MM.1S (cell line): Measurements from ENCODE around the gene HCN2.

Experiments
- CTCF ChIP-seq: fragments of 300-600 bp; sonication (generic); IDR thresholded peaks from 2 replicates; pipeline ENCODE4 v1.5.1; 2016; ENCODE audit warnings: antibody characterized with exemption, low read length, mixed read lengths
- EZH2 ChIP-seq: fragments of 300-600 bp; sonication (generic); optimal IDR thresholded peaks from 2 replicates; pipeline ENCODE3; 2017; ENCODE audit warnings: low read depth, mild to moderate bottlenecking, antibody characterized with exemption, low read length, mixed read lengths
- EZH2phosphoT487 ChIP-seq: fragments of 300-600 bp; sonication (generic); IDR thresholded peaks from 2 replicates; pipeline ENCODE4 v1.6.1; 2018; ENCODE audit warnings: antibody characterized with exemption, low read length

- no peak for TF ChIP-seq CTCF
- no peak for TF ChIP-seq EZH2
- no peak for TF ChIP-seq EZH2phosphoT487
These were observed 19.3 kb downstream of the HCN2 start for GRCh38 chr19:609004-609346.
